SK-N-SH (cell line): Measurements from ENCODE around the gene KIAA1549.

Experiments
- CTCF ChIP-seq: fragments of 200-600 bp; sonication (generic); IDR thresholded peaks from 2 replicates; pipeline ENCODE4 v1.6.1; 2017; ENCODE audit warnings: antibody characterized with exemption, mild to moderate bottlenecking, moderate library complexity
- EZH2phosphoT487 ChIP-seq: fragments of 200-600 bp; sonication (generic); IDR thresholded peaks from 2 replicates; pipeline ENCODE4 v1.6.1; 2017; ENCODE audit warnings: low read depth, mixed run types, mild to moderate bottlenecking, antibody characterized with exemption, moderate library complexity, borderline replicate concordance
- FOXJ3 ChIP-seq: sonication (generic); formaldehyde crosslinking; IDR thresholded peaks from 2 replicates; pipeline ENCODE4 v1.5.1; 2020; ENCODE audit warnings: mild to moderate bottlenecking, missing genetic modification reagents
- GABPA ChIP-seq: IDR thresholded peaks from 2 replicates; pipeline ENCODE4 v1.4.0; 2012; ENCODE audit warnings: low read depth, mild to moderate bottlenecking
- GATA2 ChIP-seq: sonication (generic); formaldehyde crosslinking; IDR thresholded peaks from 2 replicates; pipeline ENCODE4 v1.5.0; 2020; ENCODE audit warnings: mild to moderate bottlenecking, missing genetic modification reagents
- NRF1 ChIP-seq: IDR thresholded peaks from 2 replicates; pipeline ENCODE4 v1.6.1; 2012; ENCODE audit warnings: low read depth, mild to moderate bottlenecking, low read length
- RAD21 ChIP-seq: IDR thresholded peaks from 2 replicates; pipeline ENCODE4 v1.6.1; 2012; ENCODE audit warnings: mild to moderate bottlenecking, low read length
- RFX5 ChIP-seq: IDR thresholded peaks from 2 replicates; pipeline ENCODE4 v1.6.1; 2012; ENCODE audit warnings: mild to moderate bottlenecking, improper control_type of control experiment, low read length
- SMC3 ChIP-seq: IDR thresholded peaks from 2 replicates; pipeline ENCODE4 v1.6.1; 2012; ENCODE audit warnings: low read depth, low read length, improper control_type of control experiment
- TCF12 ChIP-seq: IDR thresholded peaks from 2 replicates; pipeline ENCODE4 v1.4.0; 2012
- USF1 ChIP-seq: IDR thresholded peaks from 2 replicates; pipeline ENCODE4 v1.4.0; 2012; ENCODE audit warnings: low read depth, borderline replicate concordance
- TF ChIP-seq, protein P1 (sequence below): fragments of 150-350 bp; IDR thresholded peaks from 2 replicates; pipeline ENCODE4 v1.6.1; 2017; ENCODE audit warnings: antibody characterized with exemption, low read length, low read depth, borderline replicate concordance

DNA sequence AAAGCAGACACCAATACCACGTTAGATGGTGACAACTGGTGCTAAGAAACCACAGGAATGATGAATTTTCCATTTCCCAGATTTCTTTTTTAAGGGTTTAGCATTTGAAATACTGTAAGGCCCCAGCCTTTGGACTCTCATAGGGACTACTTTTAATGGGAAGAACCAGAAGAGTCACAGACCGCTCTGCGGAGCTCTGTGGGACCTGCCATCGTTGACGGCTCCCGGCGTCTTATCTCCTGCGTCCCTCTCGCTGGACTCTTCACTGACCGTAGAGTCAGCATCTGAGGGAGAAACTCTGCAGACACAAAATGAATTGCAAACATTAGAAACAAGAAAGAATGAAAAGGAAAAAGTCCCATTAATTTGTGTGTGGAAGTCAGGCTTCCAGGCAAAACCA lies 101.8 kb downstream of the KIAA1549 start:
- TF ChIP-seq CTCF (no peak), GATA2 (CRISPR knock-in tag) (no peak), TCF12 (no peak), NRF1 (no peak), FOXJ3 (no peak), RAD21 (no peak), USF1 (no peak), SMC3 (no peak), RFX5 (no peak), EZH2phosphoT487 (no peak), GABPA (no peak)
- TF ChIP-seq, protein P1, sequence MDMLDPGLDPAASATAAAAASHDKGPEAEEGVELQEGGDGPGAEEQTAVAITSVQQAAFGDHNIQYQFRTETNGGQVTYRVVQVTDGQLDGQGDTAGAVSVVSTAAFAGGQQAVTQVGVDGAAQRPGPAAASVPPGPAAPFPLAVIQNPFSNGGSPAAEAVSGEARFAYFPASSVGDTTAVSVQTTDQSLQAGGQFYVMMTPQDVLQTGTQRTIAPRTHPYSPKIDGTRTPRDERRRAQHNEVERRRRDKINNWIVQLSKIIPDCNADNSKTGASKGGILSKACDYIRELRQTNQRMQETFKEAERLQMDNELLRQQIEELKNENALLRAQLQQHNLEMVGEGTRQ, result no peak
